CD14-positive monocyte (primary cell): ENCODE data around the gene FBXL2. TPM values are rescaled to one million over a fixed set of nuclear protein-coding genes. Genes with fewer than 3 reads are reported as not detected.

Source experiments
- DNase-seq, 3 donors: peaks; one replicate each; pipeline ENCODE4 v3.0.0-alpha.2; 2011 to 2022
- H2AFZ ChIP-seq: 2 replicates; pipeline ENCODE4 v1.6.0; 2012; ENCODE audit warnings: mild to moderate bottlenecking, low read depth, low read length, inconsistent platforms; ENCODE audit not compliant: insufficient read depth, poor library complexity, severe bottlenecking
- H3K27ac ChIP-seq, 2 donors: 1 replicate in 1 of 2; 2 replicates in 1 of 2; pipeline ENCODE4 v1.5.1; 2012 to 2013; ENCODE audit warnings: low read length in 2 of 2, control low read depth in 1 of 2, inconsistent platforms in 1 of 2, low read depth in 1 of 2, mild to moderate bottlenecking in 1 of 2
- H3K27me3 ChIP-seq, 2 donors: one replicate each; pipeline versions ENCODE4 v1.6.0 to v1.6.1; 2011 to 2013; ENCODE audit warnings: low read length in 2 of 2; ENCODE audit not compliant: control insufficient read depth in 2 of 2, insufficient read depth in 2 of 2
- H3K36me3 ChIP-seq, 2 donors: replicated peaks in 1 of 2; 1 replicate in 1 of 2; 2 replicates in 1 of 2; pipeline versions ENCODE4 v1.5.1 to v1.6.1; 2012 to 2013; ENCODE audit warnings: low read length in 2 of 2, control low read depth in 1 of 2, inconsistent platforms in 1 of 2, mild to moderate bottlenecking in 1 of 2; ENCODE audit not compliant: insufficient read depth in 2 of 2, control insufficient read depth in 1 of 2
- H3K4me1 ChIP-seq, 2 donors: 1 replicate in 1 of 2; 2 replicates in 1 of 2; pipeline versions ENCODE4 v1.5.1 to v1.6.1; 2012 to 2013; ENCODE audit warnings: low read length in 2 of 2, control low read depth in 1 of 2, inconsistent platforms in 1 of 2, mild to moderate bottlenecking in 1 of 2, moderate library complexity in 1 of 2; ENCODE audit not compliant: insufficient read depth in 2 of 2, control insufficient read depth in 1 of 2
- H3K4me2 ChIP-seq: replicated peaks from 2 replicates; pipeline ENCODE3; 2012; ENCODE audit warnings: low read length, moderate library complexity, mild to moderate bottlenecking; ENCODE audit not compliant: poor library complexity, severe bottlenecking; ENCODE audit errors: extremely low read depth
- H3K4me3 ChIP-seq, 3 experiments: fragments of 200-600 bp in 1 of 3; sonication (generic) in 1 of 3; replicated peaks in 1 of 3; 1 replicate in 2 of 3; 2 replicates in 1 of 3; pipeline ENCODE4 v1.5.1; 2011 to 2013; ENCODE audit warnings: low read length in 3 of 3, mild to moderate bottlenecking in 3 of 3, control low read depth in 2 of 3, low read depth in 2 of 3, inconsistent platforms in 1 of 3, moderate library complexity in 1 of 3
- H3K79me2 ChIP-seq: 2 replicates; pipeline ENCODE4 v1.6.0; 2012; ENCODE audit warnings: mild to moderate bottlenecking, control low read depth, inconsistent platforms, low read length, moderate library complexity; ENCODE audit not compliant: insufficient read depth
- H3K9ac ChIP-seq: 2 replicates; pipeline ENCODE4 v1.6.0; 2017; ENCODE audit warnings: low read length, mild to moderate bottlenecking; ENCODE audit not compliant: insufficient read depth, poor library complexity, severe bottlenecking
- H3K9me3 ChIP-seq, 2 donors: replicated peaks in 1 of 2; 1 replicate in 1 of 2; 2 replicates in 1 of 2; pipeline versions ENCODE4 v1.5.1 to v1.6.1; 2012 to 2013; ENCODE audit warnings: low read length in 2 of 2, control low read depth in 1 of 2; ENCODE audit not compliant: control insufficient read depth in 1 of 2, insufficient read depth in 1 of 2
- H4K20me1 ChIP-seq: 2 replicates; pipeline ENCODE4 v1.6.0; 2012; ENCODE audit warnings: mild to moderate bottlenecking, low read length, control low read depth, moderate library complexity; ENCODE audit not compliant: insufficient read depth
- H3K27ac Mint-ChIP-seq, 7 donors: one replicate each; pipeline ENCODE4 v1.8.0; 2020; ENCODE audit warnings: mild to moderate bottlenecking in 7 of 7, mixed read lengths in 7 of 7, moderate library complexity in 6 of 7, inconsistent platforms in 2 of 7
- H3K27me3 Mint-ChIP-seq, 3 donors: one replicate each; pipeline ENCODE4 v1.8.0; 2021 to 2022; ENCODE audit warnings: low read depth in 3 of 3, mild to moderate bottlenecking in 3 of 3, mixed read lengths in 3 of 3, moderate library complexity in 3 of 3, inconsistent platforms in 1 of 3
- H3K36me3 Mint-ChIP-seq, 2 donors: one replicate each; pipeline ENCODE4 v1.8.0; 2020; ENCODE audit warnings: mixed read lengths in 2 of 2, inconsistent platforms in 1 of 2, mild to moderate bottlenecking in 1 of 2
- H3K4me1 Mint-ChIP-seq: one replicate; pipeline ENCODE4 v1.8.0; 2020; ENCODE audit warnings: mild to moderate bottlenecking, mixed read lengths
- H3K4me3 Mint-ChIP-seq, 2 donors: one replicate each; pipeline ENCODE4 v1.8.0; 2020; ENCODE audit warnings: mild to moderate bottlenecking in 2 of 2, mixed read lengths in 2 of 2, moderate library complexity in 1 of 2
- H3K9me3 Mint-ChIP-seq, 7 donors: one replicate each; pipeline ENCODE4 v1.8.0; 2020 to 2022; ENCODE audit warnings: mixed read lengths in 7 of 7, mild to moderate bottlenecking in 6 of 7, moderate library complexity in 6 of 7, inconsistent platforms in 2 of 7
- WGBS: methylation state at CpG from one replicate; pipeline ENCODE4 v1.1.5; 2013; ENCODE audit warnings: missing lambda C conversion rate; ENCODE audit not compliant: insufficient coverage; 5-methylcytosine and 5-hydroxymethylcytosine counted together
- intact Hi-C, 2 donors: fragments of 100-400 bp; cut with micrococcal nuclease; formaldehyde crosslinking; loops; one replicate each; pipeline versions ENCODE4 v1.15.0 to v1.15.1; 2023
- polyA plus RNA-seq, 3 donors: library from polyadenylated mRNA; depleted of rRNA in 1 of 3; unstranded in 2 of 3; stranded (reverse) in 1 of 3; fragments of 300-500 nt in 2 of 3; fragments of >200 nt in 1 of 3; fragmentation: Illumina TruSeq in 2 of 3; gene quantifications; 1 replicate in 2 of 3; 2 replicates in 1 of 3; pipeline ENCODE4 v1.2.3, GENCODE V29; 2012 to 2021
- TF ChIP-seq, protein P1 (sequence below): fragments of 200-600 bp; IDR thresholded peaks from one replicate; pipeline ENCODE4 v1.8.0; 2022; ENCODE audit warnings: antibody characterized with exemption, mild to moderate bottlenecking

FBXL2 gene
- polyA plus RNA-seq, 3 donors = not detected

DNA sequence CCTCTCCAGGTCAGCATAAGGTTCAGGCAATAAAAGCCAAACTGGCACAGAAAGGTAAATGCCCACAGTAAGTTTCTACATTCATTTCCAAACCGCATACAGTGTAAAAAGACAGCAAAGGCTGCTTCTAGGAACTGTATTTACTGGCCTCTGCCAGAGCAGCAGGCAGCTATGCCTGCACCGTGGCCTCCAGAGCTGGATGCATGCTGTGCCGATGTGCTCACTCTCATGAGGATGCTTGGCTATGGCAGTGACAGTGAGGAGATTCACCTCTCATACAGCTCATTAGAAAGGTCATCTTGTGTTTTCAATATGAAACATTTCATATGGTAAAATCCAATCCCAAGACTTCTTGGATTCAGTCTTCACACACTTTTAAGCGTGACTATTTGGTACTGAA, 112.7 kb downstream of the FBXL2 start:
- no peak overlapping the region for H3K27ac ChIP-seq
- H3K4me1 ChIP-seq = peaks cover 2 to 8% of the 10 kb centered on the region in 2 donors
- H4K20me1 ChIP-seq = peaks cover 5% of the 10 kb centered on the region
- Mint-ChIP-seq H3K4me1 (peaks cover 12% of the 10 kb centered on the region), H3K9me3 (peaks cover 0 to under 1% (median 0%) of the 10 kb centered on the region in 7 donors), H3K4me3 (no peak overlapping the region), H3K27me3 (no peaks in the 10 kb centered on the region), H3K36me3 (peaks cover 70 to 85% of the 10 kb centered on the region in 2 donors), H3K27ac (peak overlapping the region in 2 of 7 donors; percentile 17 to 44)
- no peak for DNase-seq
- no peak overlapping the region for H3K4me3 ChIP-seq
- TF ChIP-seq, protein P1, sequence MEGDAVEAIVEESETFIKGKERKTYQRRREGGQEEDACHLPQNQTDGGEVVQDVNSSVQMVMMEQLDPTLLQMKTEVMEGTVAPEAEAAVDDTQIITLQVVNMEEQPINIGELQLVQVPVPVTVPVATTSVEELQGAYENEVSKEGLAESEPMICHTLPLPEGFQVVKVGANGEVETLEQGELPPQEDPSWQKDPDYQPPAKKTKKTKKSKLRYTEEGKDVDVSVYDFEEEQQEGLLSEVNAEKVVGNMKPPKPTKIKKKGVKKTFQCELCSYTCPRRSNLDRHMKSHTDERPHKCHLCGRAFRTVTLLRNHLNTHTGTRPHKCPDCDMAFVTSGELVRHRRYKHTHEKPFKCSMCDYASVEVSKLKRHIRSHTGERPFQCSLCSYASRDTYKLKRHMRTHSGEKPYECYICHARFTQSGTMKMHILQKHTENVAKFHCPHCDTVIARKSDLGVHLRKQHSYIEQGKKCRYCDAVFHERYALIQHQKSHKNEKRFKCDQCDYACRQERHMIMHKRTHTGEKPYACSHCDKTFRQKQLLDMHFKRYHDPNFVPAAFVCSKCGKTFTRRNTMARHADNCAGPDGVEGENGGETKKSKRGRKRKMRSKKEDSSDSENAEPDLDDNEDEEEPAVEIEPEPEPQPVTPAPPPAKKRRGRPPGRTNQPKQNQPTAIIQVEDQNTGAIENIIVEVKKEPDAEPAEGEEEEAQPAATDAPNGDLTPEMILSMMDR = no peak
- no peak overlapping the region for H3K9ac ChIP-seq
- WGBS = 100% methylated on average over 2 of the region's 4 CpGs
- no peaks in the 10 kb centered on the region for H3K27me3 ChIP-seq
- no peaks in the 10 kb centered on the region for H3K9me3 ChIP-seq
- peaks cover 71 to 97% of the 10 kb centered on the region in 2 donors for H3K36me3 ChIP-seq
- no peaks in the 10 kb centered on the region for H3K79me2 ChIP-seq
- H2AFZ ChIP-seq = no peak overlapping the region
- intact Hi-C loops = no loop called here
- no peak overlapping the region for H3K4me2 ChIP-seq

DNA sequence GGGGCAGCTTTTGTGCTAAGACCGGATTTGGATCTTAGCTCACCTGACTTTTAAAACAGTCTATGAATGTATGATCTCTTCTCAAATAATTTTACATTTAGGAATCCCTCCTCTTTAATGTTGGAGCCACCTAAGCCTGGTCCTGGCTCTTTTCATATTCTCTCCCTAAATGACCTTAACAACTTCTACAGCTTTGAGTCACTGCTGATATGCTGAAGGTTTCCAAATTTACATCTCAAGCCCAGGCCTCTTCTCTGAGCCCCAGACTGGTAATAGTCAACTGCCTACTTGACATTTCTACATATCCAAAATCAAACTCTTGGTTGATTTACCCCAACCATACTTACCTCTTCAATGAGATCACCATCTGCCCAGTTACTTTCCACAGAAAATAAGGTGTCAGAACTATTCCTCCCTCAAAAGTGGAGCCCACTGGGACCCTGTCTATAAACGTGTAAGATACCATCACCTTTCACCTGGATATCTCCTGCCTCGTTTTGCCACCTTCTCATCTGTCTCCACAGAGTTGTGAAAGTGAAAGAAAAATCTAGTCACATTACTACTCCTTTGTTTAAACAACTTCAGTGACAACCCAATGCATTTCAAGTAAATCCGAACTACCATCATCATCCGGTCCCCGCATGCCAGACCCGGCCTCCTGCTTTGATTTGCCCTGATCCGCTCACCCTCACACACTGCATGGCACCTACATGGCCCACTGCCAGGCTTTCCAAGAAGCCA, 114.2 kb downstream of the FBXL2 start:
- H3K4me1 Mint-ChIP-seq = peaks cover 2% of the 10 kb centered on the region
- TF ChIP-seq, protein P1 = no peak
- peak overlapping the region in 4 of 7 donors; percentile 27 to 76 (median 60) for H3K27ac Mint-ChIP-seq
- intact Hi-C loops = no loop called here
- Histone ChIP-seq H3K79me2 (no peaks in the 10 kb centered on the region), H3K4me3 (no peak overlapping the region), H3K9me3 (no peaks in the 10 kb centered on the region), H2AFZ (no peak overlapping the region), H3K9ac (no peak overlapping the region), H3K4me1 (no peaks in the 10 kb centered on the region), H3K27me3 (no peaks in the 10 kb centered on the region), H3K27ac (peak overlapping the region in 1 of 2 donors; percentile 24), H3K36me3 (peaks cover 84 to 98% of the 10 kb centered on the region in 2 donors), H3K4me2 (no peak overlapping the region), H4K20me1 (peaks cover 4% of the 10 kb centered on the region)
- no peak overlapping the region for H3K4me3 Mint-ChIP-seq
- peaks cover 81 to 93% of the 10 kb centered on the region in 2 donors for H3K36me3 Mint-ChIP-seq
- H3K27me3 Mint-ChIP-seq = no peaks in the 10 kb centered on the region
- no peaks in the 10 kb centered on the region for H3K9me3 Mint-ChIP-seq
- no peak for DNase-seq
- 95% methylated on average over 5 of the region's 8 CpGs for WGBS
